ENCODE measurements around the gene CORO1C. TPM values are rescaled to one million over a fixed set of nuclear protein-coding genes. Genes with fewer than 3 reads are reported as not detected.

Gene CORO1C
- total RNA-seq, 1 experiment from 2014 or later, result 195 TPM

DNA sequence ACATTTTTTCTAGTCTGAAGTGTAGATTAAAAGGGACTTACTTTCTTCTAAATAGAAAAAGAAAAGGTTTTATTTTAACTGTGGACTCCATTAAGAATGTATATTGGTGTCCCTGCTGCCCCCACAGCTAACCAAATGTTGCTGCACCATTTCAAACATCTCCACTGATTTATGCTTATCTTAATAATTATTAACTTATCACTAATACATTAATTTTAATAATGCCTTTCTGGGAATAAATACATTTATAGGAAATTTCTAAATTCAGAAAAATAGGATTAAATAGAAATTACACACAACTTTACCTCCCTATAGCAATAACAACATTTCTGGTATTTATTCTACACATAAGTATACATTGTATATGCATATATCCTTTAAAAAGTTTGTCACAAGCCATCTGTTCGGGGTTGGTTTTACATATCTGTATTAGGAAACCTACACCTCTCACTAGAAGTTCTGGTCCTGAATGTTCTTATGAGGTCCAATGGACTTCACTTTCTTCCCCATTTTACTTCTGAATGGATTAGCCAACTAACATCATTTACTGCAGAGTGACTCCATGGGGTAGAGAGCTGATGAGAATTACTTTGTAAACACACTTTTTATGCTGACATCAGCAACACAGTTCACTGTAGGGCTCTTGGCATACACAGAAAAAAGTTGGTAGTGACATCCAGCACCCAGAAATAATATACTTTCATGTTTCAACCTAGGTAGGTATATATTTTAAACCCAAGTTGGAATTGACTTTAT lies 88.2 kb downstream of the CORO1C start:
- DNase-seq, result no peak
- TF ChIP-seq, protein P1, sequence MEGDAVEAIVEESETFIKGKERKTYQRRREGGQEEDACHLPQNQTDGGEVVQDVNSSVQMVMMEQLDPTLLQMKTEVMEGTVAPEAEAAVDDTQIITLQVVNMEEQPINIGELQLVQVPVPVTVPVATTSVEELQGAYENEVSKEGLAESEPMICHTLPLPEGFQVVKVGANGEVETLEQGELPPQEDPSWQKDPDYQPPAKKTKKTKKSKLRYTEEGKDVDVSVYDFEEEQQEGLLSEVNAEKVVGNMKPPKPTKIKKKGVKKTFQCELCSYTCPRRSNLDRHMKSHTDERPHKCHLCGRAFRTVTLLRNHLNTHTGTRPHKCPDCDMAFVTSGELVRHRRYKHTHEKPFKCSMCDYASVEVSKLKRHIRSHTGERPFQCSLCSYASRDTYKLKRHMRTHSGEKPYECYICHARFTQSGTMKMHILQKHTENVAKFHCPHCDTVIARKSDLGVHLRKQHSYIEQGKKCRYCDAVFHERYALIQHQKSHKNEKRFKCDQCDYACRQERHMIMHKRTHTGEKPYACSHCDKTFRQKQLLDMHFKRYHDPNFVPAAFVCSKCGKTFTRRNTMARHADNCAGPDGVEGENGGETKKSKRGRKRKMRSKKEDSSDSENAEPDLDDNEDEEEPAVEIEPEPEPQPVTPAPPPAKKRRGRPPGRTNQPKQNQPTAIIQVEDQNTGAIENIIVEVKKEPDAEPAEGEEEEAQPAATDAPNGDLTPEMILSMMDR (IDR thresholded peaks at IDR 0.05; ENCODE audit: insufficient read depth in 1 of 2, low read depth in 1 of 2, low read length in 1 of 2, severe bottlenecking in 1 of 2, unreplicated experiment in 1 of 2), result no peak
- ChIA-PET POLR2A (no interaction called here), CTCF (no interaction called here)
- peaks cover 7% of the 10 kb centered on the region for H3K4me1 Mint-ChIP-seq (ENCODE audit: low read depth, unreplicated experiment)
- H3K36me3 Mint-ChIP-seq (ENCODE audit: insufficient read depth, unreplicated experiment), result peaks cover 72% of the 10 kb centered on the region
- H3K9me3 Mint-ChIP-seq (ENCODE audit: unreplicated experiment), result no peaks in the 10 kb centered on the region
- no peak overlapping the region for H3K27ac Mint-ChIP-seq (ENCODE audit: unreplicated experiment)
- H3K9me3 ChIP-seq, result no peaks in the 10 kb centered on the region
- 0 out of 2 replicates have a peak, but pooled peaks cover 1% of the 10 kb centered on the region for H3K36me3 ChIP-seq (ENCODE audit: control insufficient read depth, insufficient read depth, low read length)
- no peak overlapping the region for H3K4me3 ChIP-seq (ENCODE audit: low read depth, low read length)
- no peak overlapping the region for H3K4me3 Mint-ChIP-seq (ENCODE audit: unreplicated experiment)
- H3K27me3 Mint-ChIP-seq (ENCODE audit: insufficient read depth, unreplicated experiment), result no peaks in the 10 kb centered on the region
- no peaks in the 10 kb centered on the region for H3K27me3 ChIP-seq (replicated peaks; ENCODE audit: control insufficient read depth, insufficient read depth, low read length)
- intact Hi-C loops (cut with micrococcal nuclease; ENCODE audit: unreplicated experiment), result no loop called here
- BruUV-seq (replicated peaks), result no TSS peak
- no peaks in the 10 kb centered on the region for H3K4me1 ChIP-seq

DNA sequence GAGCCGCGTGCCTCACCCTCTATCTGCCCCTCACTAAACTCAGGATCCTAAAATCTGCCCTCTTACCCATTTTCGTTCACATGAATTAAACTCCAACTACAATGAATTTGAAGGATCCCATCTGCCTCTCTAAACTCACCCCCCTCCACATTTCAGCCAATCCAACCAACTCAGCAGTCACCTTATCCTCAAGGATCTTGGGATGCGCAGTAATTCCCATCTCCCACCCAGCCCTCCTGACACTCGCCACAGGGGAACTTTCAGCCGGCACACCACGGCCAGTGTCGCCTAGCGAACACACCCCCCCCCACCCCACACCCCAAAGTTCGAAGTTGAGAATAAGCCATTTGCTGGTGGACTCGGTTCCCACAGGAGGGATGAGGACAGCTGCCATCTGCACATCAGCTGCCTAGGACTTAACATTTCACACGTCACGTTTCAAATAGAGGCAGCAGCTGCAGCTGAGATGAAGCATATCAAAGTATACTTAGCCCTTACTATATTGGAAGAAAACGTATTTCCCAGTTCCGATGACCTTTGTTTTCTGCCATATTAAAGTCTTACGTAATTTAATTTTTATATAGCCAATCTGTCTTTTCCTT lies 88.9 kb downstream of the CORO1C start:
- Mint-ChIP-seq H3K9me3 (ENCODE audit: unreplicated experiment) (no peaks in the 10 kb centered on the region), H3K27me3 (ENCODE audit: insufficient read depth, unreplicated experiment) (no peaks in the 10 kb centered on the region), H3K27ac (ENCODE audit: unreplicated experiment) (peak overlapping the region; percentile 86), H3K4me1 (ENCODE audit: low read depth, unreplicated experiment) (peaks cover 7% of the 10 kb centered on the region), H3K4me3 (ENCODE audit: unreplicated experiment) (no peak overlapping the region), H3K36me3 (ENCODE audit: insufficient read depth, unreplicated experiment) (peaks cover 65% of the 10 kb centered on the region)
- TF ChIP-seq, protein P1 (IDR thresholded peaks at IDR 0.05; ENCODE audit: insufficient read depth in 1 of 2, low read depth in 1 of 2, low read length in 1 of 2, severe bottlenecking in 1 of 2, unreplicated experiment in 1 of 2), result no peak
- H3K4me1 ChIP-seq, result no peaks in the 10 kb centered on the region
- CTCF ChIA-PET, result interaction anchor here (0.5 kb wide), 1 partner anchor 1963 kb away, joined by 3 read pairs; no protein-coding TSS in a partner anchor
- H3K9me3 ChIP-seq, result no peaks in the 10 kb centered on the region
- no peak for DNase-seq
- no peak overlapping the region for H3K4me3 ChIP-seq (ENCODE audit: low read depth, low read length)
- H3K36me3 ChIP-seq (ENCODE audit: control insufficient read depth, insufficient read depth, low read length), result 0 out of 2 replicates have a peak, but pooled peaks cover 1% of the 10 kb centered on the region
- no TSS peak for BruUV-seq (replicated peaks)
- POLR2A ChIA-PET, result no interaction called here
- H3K27me3 ChIP-seq (replicated peaks; ENCODE audit: control insufficient read depth, insufficient read depth, low read length), result no peaks in the 10 kb centered on the region
- intact Hi-C loops (cut with micrococcal nuclease; ENCODE audit: unreplicated experiment), result no loop called here

DNA sequence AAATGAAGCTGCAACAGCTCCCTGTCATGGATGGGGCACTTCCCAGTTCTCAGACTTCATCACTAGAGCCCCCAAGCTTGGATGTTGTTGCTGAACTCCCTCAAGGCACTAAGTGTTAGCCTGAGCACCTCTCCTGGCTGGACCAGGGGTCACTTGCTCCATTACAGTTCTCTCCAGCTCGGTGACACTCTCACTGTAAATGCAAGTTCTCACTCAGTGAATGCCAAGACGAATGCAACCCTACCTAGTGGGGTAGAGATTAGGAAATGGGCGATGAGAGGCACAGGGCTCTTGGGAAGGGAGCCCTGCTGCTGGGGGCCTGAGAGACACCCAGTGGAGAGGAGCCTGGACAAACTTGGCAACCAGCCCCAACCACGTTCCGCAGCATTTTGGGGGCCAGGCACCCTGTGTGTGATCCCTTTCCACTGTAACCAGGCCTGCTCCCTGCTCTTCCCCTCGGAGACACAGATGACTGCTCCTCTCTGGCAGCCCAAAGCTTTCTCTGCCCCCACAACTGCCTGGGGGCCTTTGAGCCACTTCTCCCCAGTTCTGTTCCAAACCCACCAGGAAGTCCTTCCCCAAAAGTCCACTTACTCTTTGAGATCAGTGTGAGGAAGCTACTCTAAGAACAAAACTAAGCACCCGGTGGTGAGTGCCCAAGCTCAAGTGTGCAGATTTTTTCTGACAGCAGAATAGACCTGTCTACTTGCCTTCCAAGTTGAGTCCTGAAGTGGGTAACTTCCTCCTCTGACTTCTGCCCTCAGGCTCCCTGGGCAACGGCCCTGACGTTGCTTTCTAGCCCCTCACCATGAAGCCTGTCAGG lies 89.7 kb downstream of the CORO1C start:
- Mint-ChIP-seq H3K4me3 (ENCODE audit: unreplicated experiment) (no peak overlapping the region), H3K4me1 (ENCODE audit: low read depth, unreplicated experiment) (peaks cover 7% of the 10 kb centered on the region), H3K36me3 (ENCODE audit: insufficient read depth, unreplicated experiment) (peaks cover 58% of the 10 kb centered on the region), H3K9me3 (ENCODE audit: unreplicated experiment) (no peaks in the 10 kb centered on the region), H3K27ac (ENCODE audit: unreplicated experiment) (peak overlapping the region; percentile 86), H3K27me3 (ENCODE audit: insufficient read depth, unreplicated experiment) (no peaks in the 10 kb centered on the region)
- Histone ChIP-seq H3K4me3 (ENCODE audit: low read depth, low read length) (no peak overlapping the region), H3K27me3 (replicated peaks; ENCODE audit: control insufficient read depth, insufficient read depth, low read length) (no peaks in the 10 kb centered on the region), H3K9me3 (no peaks in the 10 kb centered on the region), H3K4me1 (no peaks in the 10 kb centered on the region), H3K36me3 (ENCODE audit: control insufficient read depth, insufficient read depth, low read length) (no peaks in the 10 kb centered on the region)
- intact Hi-C loops (cut with micrococcal nuclease; ENCODE audit: unreplicated experiment), result no loop called here
- ChIA-PET POLR2A (no interaction called here), CTCF (interaction anchor here (0.5 kb wide), 1 partner anchor 1964 kb away, joined by 3 read pairs; no protein-coding TSS in a partner anchor)
- no TSS peak for BruUV-seq (replicated peaks)
- no peak for DNase-seq
- TF ChIP-seq, protein P1 (IDR thresholded peaks at IDR 0.05; ENCODE audit: insufficient read depth in 1 of 2, low read depth in 1 of 2, low read length in 1 of 2, severe bottlenecking in 1 of 2, unreplicated experiment in 1 of 2), result no peak

Measured in Caco-2 (cell line).